Body of pancreas (tissue), 4 donors: ENCODE data around the gene TLN1. TPM values are rescaled to one million over a fixed set of nuclear protein-coding genes. Genes with fewer than 3 reads are reported as not detected.

ENCODE experiments used
- ATAC-seq: fragments of 150-250 bp; one replicate; pipeline ENCODE4 v1.9.1; 2016
- DNase-seq, 4 donors: peaks; one replicate each; pipeline ENCODE4 v3.0.0-alpha.2; 2019
- H3K27ac ChIP-seq, 4 donors: fragments of 200-600 bp; sonication (generic); 1 replicate in 3 of 4; 2 replicates in 1 of 4; pipeline versions ENCODE4 v1.5.1 to v1.6.1; 2016 to 2019; ENCODE audit warnings: mild to moderate bottlenecking in 1 of 4, mixed read lengths in 1 of 4, moderate library complexity in 1 of 4
- H3K27me3 ChIP-seq, 2 donors: fragments of 200-600 bp; sonication (generic); one replicate each; pipeline ENCODE4 v1.6.0; 2016; ENCODE audit warnings: mild to moderate bottlenecking in 1 of 2
- H3K36me3 ChIP-seq, 2 donors: fragments of 200-600 bp; sonication (generic); replicated peaks in 1 of 2; 2 replicates each; pipeline ENCODE4 v1.5.1; 2016; ENCODE audit warnings: low read depth in 2 of 2; ENCODE audit not compliant: insufficient read depth in 1 of 2
- H3K4me1 ChIP-seq: fragments of 200-600 bp; sonication (generic); one replicate; pipeline ENCODE4 v1.6.0; 2016
- H3K4me3 ChIP-seq, 2 donors: fragments of 200-600 bp; sonication (generic); 1 replicate in 1 of 2; 2 replicates in 1 of 2; pipeline ENCODE4 v1.5.1; 2016 to 2019
- H3K9me3 ChIP-seq, 3 donors: fragments of 200-600 bp; sonication (generic); 1 replicate in 2 of 3; 2 replicates in 1 of 3; pipeline ENCODE4 v1.5.1; 2016
- CTCF ChIP-seq, 7 experiments: fragments of 450-650 bp in 4 of 7; fragments of 200-600 bp in 3 of 7; sonication (generic) in 3 of 7; IDR thresholded peaks; one replicate each; pipeline ENCODE4 v1.5.1; 2016 to 2019; ENCODE audit warnings: antibody characterized with exemption in 7 of 7
- POLR2A ChIP-seq, 3 donors: fragments of 450-650 bp; IDR thresholded peaks; one replicate each; pipeline ENCODE4 v1.6.1; 2016; ENCODE audit warnings: antibody characterized with exemption in 3 of 3, mild to moderate bottlenecking in 2 of 3
- WGBS, 2 donors: methylation state at CpG; one replicate each; pipeline ENCODE4 v1.1.5; 2017; 5-methylcytosine and 5-hydroxymethylcytosine counted together
- intact Hi-C: fragments of 100-400 bp; cut with DNase I; formaldehyde crosslinking; loops from one replicate; pipeline ENCODE4 v1.15.1; 2023
- microRNA-seq, 2 donors: library from miRNA; unstranded; fragments of <30 nt; microRNA quantifications; one replicate each; pipeline ENCODE4, GENCODE V29; 2016; ENCODE audit warnings: borderline number of aligned reads in 2 of 2, borderline replicate concordance in 2 of 2
- small RNA-seq: library from RNA; depleted of rRNA; stranded (forward); fragments of <200 nt; gene quantifications from one replicate; pipeline ENCODE3, GENCODE V24; 2016
- total RNA-seq, 2 donors: library from RNA; depleted of rRNA; stranded (reverse); fragments of >200 nt; gene quantifications; one replicate each; pipeline ENCODE4 v1.1.0, GENCODE V29; 2016

Gene TLN1
- total RNA-seq, 2 donors from 2014 or later: 93.7 to 130 TPM

DNA sequence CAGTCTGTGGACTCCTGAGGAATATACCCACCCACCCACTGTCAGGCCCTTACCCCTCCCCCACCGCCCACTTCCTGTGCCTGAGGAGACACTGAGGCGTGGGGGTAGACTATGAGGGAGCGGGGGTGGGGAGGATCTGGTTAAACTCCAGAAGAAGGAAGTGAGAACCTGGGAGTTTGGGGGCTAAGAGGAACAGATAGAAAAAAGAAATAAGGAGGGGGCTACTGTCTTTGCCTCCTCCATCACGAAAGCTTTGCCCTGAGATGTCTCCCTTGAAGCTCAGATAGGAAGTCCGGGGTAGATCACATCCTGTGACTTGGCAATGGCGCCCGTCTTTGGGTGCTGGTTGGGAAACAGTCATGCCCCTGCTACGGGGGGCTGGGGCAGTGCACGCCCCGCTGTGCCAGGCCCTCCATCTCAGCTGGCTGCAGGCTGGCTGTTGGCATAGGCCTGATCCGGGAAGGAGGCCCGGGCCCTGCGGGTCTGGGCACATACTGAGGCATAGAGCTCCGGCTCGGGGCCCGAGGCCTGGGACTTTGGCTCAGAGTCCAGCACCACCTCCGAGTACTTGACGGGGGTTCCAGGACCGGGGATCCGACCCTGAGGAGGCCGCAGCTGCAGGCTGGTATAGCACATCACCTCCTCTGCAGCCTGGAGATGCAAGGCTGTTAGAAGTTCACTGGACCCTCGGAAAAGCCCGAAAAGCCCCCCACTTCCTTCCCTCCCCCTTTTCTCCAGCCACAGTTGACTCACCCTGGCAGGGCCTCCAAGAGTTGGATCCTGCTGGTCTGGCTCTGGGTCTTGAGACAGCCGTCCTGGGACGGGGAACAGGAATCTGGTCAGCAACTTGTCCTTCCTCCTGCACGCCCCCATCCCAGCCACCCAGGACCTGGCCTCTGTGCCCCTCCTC lies 82.3 kb downstream of the TLN1 start:
- no peak overlapping the region for H3K27ac ChIP-seq
- WGBS, 2 donors: 76 to 82% methylated on average over 10 to 26 of the region's 26 CpGs
- intact Hi-C loops: loop anchor here (5.0 kb wide), 1 partner anchor 83 kb away; the partner anchor contains the start of genes CREB3 and TLN1
- H3K4me1 ChIP-seq: peaks cover 16% of the 10 kb centered on the region
- H3K9me3 ChIP-seq: no peaks in the 10 kb centered on the region
- TF ChIP-seq CTCF (IDR thresholded peaks at IDR 0.05) (no peak), POLR2A (IDR thresholded peaks at IDR 0.05) (no peak)
- DNase-seq: no peak
- no peaks in the 10 kb centered on the region for H3K27me3 ChIP-seq
- no peak overlapping the region for H3K4me3 ChIP-seq
- no peak for ATAC-seq
- H3K36me3 ChIP-seq: no peaks in the 10 kb centered on the region

Small RNA genes lying within 50 kb of the gene (microRNA-seq; reads per million reads assigned to microRNA genes)
- gene MIR6852 (0 reads per million in 2 donors), gene MIR6853 (0.45 to 0.47 reads per million in 2 donors)

Small RNA genes lying within 50 kb of the gene (small RNA-seq; reads per million reads assigned to genes)
- gene MIR6853 (not detected), gene RMRP (not detected), gene RN7SL22P (not detected)

Other genes starting within 250 kb of the TLN1 start
- gene RUSC2, start 242.1 kb downstream of the TLN1 start, total RNA-seq: 10 to 100 TPM; 16.9 to 27.4 TPM
- 10 to 100 TPM; 13.0 to 20.1 TPM for gene TESK1, start 126.9 kb downstream of the TLN1 start, total RNA-seq
- 1 to 10 TPM; 3.3 to 3.9 TPM for gene CD72, start 113.8 kb downstream of the TLN1 start, total RNA-seq
- under 1 TPM in 1 of 2 donors, not detected in 1; 0.26 TPM for gene SIT1, start 81.3 kb downstream of the TLN1 start, total RNA-seq
- 1,000 to 10,000 TPM in 1 of 2 donors, 100 to 1,000 TPM in 1; 887 to 2,577 TPM for gene RMRP, start 74.2 kb downstream of the TLN1 start, total RNA-seq
- 10 to 100 TPM; 15.8 to 42.2 TPM for gene CCDC107, start 73.9 kb downstream of the TLN1 start, total RNA-seq
- under 1 TPM in 1 of 2 donors, not detected in 1; 0.26 TPM for gene ARHGEF39, start 67.0 kb downstream of the TLN1 start, total RNA-seq
- 10 to 100 TPM in 1 of 2 donors, 1 to 10 TPM in 1; 2.6 to 21.8 TPM for gene CA9, start 58.3 kb downstream of the TLN1 start, total RNA-seq
- 100 to 1,000 TPM in 1 of 2 donors, 10 to 100 TPM in 1; 75.8 to 132 TPM for gene TPM2, start 42.3 kb downstream of the TLN1 start, total RNA-seq
- gene CREB3, start 471 bp upstream of the TLN1 start, total RNA-seq: 10 to 100 TPM; 31.9 to 32.6 TPM
- 100 to 1,000 TPM in 1 of 2 donors, 10 to 100 TPM in 1; 54.2 to 111 TPM for gene GBA2, start 17.0 kb upstream of the TLN1 start, total RNA-seq
- gene RGP1, start 17.1 kb upstream of the TLN1 start, total RNA-seq: 10 to 100 TPM; 15.3 to 18.1 TPM
- gene MSMP, start 22.1 kb upstream of the TLN1 start, total RNA-seq: not detected
- gene NPR2, start 59.4 kb upstream of the TLN1 start, total RNA-seq: 10 to 100 TPM in 1 of 2 donors, 1 to 10 TPM in 1; 5.4 to 20.1 TPM
- gene SPAG8, start 80.1 kb upstream of the TLN1 start, total RNA-seq: 1 to 10 TPM in 1 of 2 donors, not detected in 1; 1.6 TPM
- gene HINT2, start 82.8 kb upstream of the TLN1 start, total RNA-seq: 10 to 100 TPM; 33.3 to 35.0 TPM
- under 1 TPM in 1 of 2 donors, not detected in 1; 0.33 TPM for gene FAM221B, start 96.5 kb upstream of the TLN1 start, total RNA-seq
- 1 to 10 TPM; 7.3 to 7.9 TPM for gene TMEM8B, start 97.0 kb upstream of the TLN1 start, total RNA-seq
- gene OR13J1, start 138.2 kb upstream of the TLN1 start, total RNA-seq: not detected
- gene HRCT1, start 174.0 kb upstream of the TLN1 start, total RNA-seq: 1 to 10 TPM in 1 of 2 donors, under 1 TPM in 1; 0.99 to 3.4 TPM
- gene SPAAR, start 177.3 kb upstream of the TLN1 start, total RNA-seq: 1 to 10 TPM in 1 of 2 donors, under 1 TPM in 1; 0.78 to 7.3 TPM
- not detected for gene OR2S2, start 226.0 kb upstream of the TLN1 start, total RNA-seq